KMS-11 (cell line): ENCODE measurements around the gene ACD.

ENCODE experiments used
- H2AFZ ChIP-seq: fragments of 200-600 bp; sonication (generic); 2 replicates; pipeline ENCODE4 v1.6.1; 2016; ENCODE audit warnings: antibody characterized with exemption, mixed run types, low read depth
- H3K27ac ChIP-seq: fragments of 200-600 bp; sonication (generic); 2 replicates; pipeline ENCODE4 v1.6.1; 2016; ENCODE audit warnings: mild to moderate bottlenecking, mixed run types
- H3K27me3 ChIP-seq: fragments of 200-600 bp; sonication (generic); 2 replicates; pipeline ENCODE4 v1.6.1; 2017; ENCODE audit warnings: mild to moderate bottlenecking, low read depth, mixed run types, moderate library complexity; ENCODE audit not compliant: insufficient read depth
- H3K36me3 ChIP-seq: fragments of 200-600 bp; sonication (generic); 2 replicates; pipeline ENCODE4 v1.6.1; 2017; ENCODE audit warnings: mild to moderate bottlenecking, mixed run types; ENCODE audit not compliant: insufficient read depth
- H3K4me1 ChIP-seq: fragments of 200-600 bp; sonication (generic); 2 replicates; pipeline ENCODE4 v1.6.1; 2016; ENCODE audit warnings: mild to moderate bottlenecking, low read depth, mixed run types; ENCODE audit not compliant: poor library complexity, severe bottlenecking
- H3K4me2 ChIP-seq: fragments of 200-600 bp; sonication (generic); 2 replicates; pipeline ENCODE4 v1.7.0; 2016; ENCODE audit warnings: mild to moderate bottlenecking, mixed run types
- H3K4me3 ChIP-seq: fragments of 200-600 bp; sonication (generic); IDR thresholded peaks from 2 replicates; pipeline ENCODE4 v1.6.1; 2017; ENCODE audit warnings: low read depth, low read length, mixed read lengths; ENCODE audit not compliant: insufficient read depth
- H3K79me2 ChIP-seq: fragments of 200-600 bp; sonication (generic); 2 replicates; pipeline ENCODE4 v1.6.1; 2016; ENCODE audit warnings: low read depth, mixed run types; ENCODE audit not compliant: insufficient read depth
- H3K9ac ChIP-seq: fragments of 200-600 bp; sonication (generic); 2 replicates; pipeline ENCODE4 v1.6.1; 2016; ENCODE audit warnings: mild to moderate bottlenecking, mixed run types
- H4K20me1 ChIP-seq: fragments of 200-600 bp; sonication (generic); 2 replicates; pipeline ENCODE4 v1.6.1; 2016; ENCODE audit warnings: mild to moderate bottlenecking, mixed run types; ENCODE audit not compliant: insufficient read depth
- TF ChIP-seq, protein P1 (sequence below): fragments of 200-600 bp; sonication (generic); conservative IDR thresholded peaks from 2 replicates; pipeline ENCODE4 v1.6.1; 2017; ENCODE audit warnings: low read depth, mild to moderate bottlenecking, antibody characterized with exemption, low read length, moderate library complexity, mixed read lengths

ACD gene

DNA sequence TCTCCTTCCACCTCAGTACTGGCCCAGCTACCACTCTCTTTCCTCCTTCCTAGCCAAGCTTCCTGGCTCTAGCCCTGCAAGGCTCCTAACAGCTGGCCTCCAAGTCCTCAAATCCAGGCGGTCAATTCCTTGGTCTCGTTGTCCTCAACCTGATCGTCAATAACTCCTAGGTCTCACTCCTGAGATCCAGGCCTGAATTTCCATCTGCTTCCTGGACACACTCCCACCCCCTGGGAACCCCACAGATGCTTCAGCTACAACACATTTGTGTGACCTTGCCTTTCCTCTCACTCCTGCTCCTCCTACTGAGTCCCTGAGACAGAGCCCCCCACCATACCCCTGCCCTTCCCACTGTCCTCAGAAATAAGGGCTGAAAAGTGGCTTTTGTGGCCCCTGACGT is 4.2 kb upstream of the ACD start:
- Histone ChIP-seq H3K4me2 (no peak overlapping the region), H3K79me2 (no peaks in the 10 kb centered on the region; the same call in 1 of the 2 replicates), H3K27ac (no peak overlapping the region), H3K4me1 (peaks cover 30% of the 10 kb centered on the region), H3K4me3 (no peak overlapping the region), H3K36me3 (no peaks in the 10 kb centered on the region), H3K9ac (no peak overlapping the region), H2AFZ (no peak overlapping the region), H3K27me3 (no peaks in the 10 kb centered on the region), H4K20me1 (no peaks in the 10 kb centered on the region)
- TF ChIP-seq, protein P1, sequence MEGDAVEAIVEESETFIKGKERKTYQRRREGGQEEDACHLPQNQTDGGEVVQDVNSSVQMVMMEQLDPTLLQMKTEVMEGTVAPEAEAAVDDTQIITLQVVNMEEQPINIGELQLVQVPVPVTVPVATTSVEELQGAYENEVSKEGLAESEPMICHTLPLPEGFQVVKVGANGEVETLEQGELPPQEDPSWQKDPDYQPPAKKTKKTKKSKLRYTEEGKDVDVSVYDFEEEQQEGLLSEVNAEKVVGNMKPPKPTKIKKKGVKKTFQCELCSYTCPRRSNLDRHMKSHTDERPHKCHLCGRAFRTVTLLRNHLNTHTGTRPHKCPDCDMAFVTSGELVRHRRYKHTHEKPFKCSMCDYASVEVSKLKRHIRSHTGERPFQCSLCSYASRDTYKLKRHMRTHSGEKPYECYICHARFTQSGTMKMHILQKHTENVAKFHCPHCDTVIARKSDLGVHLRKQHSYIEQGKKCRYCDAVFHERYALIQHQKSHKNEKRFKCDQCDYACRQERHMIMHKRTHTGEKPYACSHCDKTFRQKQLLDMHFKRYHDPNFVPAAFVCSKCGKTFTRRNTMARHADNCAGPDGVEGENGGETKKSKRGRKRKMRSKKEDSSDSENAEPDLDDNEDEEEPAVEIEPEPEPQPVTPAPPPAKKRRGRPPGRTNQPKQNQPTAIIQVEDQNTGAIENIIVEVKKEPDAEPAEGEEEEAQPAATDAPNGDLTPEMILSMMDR: no peak

DNA sequence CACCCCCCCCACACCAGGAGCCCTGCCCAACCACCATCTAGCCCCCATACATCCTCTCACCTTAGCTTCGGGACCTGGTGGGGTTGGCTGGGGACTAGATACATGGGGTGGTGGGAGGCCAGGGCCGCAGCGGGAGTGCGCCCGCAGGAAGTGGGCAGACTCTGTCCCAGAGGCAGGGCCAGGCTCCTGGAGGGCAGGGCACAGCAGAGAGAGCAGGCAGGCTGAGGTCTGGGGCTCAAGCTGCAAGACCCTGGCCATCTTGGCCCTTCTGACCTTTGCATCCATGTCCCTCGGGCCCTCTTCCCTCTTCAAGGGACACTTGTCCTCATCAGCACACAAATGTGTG is 3.8 kb upstream of the ACD start:
- Histone ChIP-seq H4K20me1 (no peaks in the 10 kb centered on the region), H3K4me3 (no peak overlapping the region), H3K27me3 (no peaks in the 10 kb centered on the region), H3K4me2 (no peak overlapping the region), H3K36me3 (no peaks in the 10 kb centered on the region), H3K4me1 (peaks cover 31% of the 10 kb centered on the region), H3K27ac (no peak overlapping the region), H3K79me2 (no peaks in the 10 kb centered on the region; the same call in 1 of the 2 replicates), H3K9ac (no peak overlapping the region), H2AFZ (no peak overlapping the region)
- TF ChIP-seq, protein P1: no peak

DNA sequence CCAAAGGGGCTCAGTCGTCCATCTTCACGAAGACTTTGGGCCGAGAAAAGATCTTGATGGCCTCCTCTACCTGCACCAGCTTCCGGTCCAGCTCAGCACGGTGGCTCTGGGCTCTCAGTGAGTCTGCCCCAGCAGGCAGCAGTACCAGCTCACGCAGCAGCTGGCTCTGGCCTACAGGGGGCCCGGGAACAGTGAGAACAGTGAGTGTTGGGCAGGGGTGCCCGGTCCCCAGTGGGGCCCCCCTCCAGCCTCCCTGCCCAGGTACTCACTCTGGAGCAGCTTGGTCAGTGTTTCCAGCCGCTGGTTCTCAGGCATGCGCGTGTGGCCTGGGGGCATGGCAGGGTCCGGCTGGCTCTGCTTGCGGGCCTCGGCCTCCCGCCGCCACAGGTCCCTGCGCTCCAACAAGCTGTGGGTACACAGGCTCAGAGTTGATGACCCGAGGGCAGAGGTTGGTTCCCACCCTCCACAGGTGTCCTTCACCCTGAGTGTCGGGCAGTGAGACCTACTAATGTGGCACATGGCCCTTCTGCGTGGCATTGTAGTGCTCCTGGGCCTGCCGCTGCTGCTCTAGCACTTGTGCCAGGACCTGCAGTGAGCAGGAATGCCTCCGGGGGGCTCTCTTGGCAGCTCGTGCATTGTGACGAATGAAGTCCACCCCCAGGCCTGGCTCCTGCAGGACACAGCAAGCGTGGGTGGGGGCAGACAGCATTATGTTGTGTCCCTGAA is 3.3 kb upstream of the ACD start:
- H3K27ac ChIP-seq: no peak overlapping the region
- H3K27me3 ChIP-seq: no peaks in the 10 kb centered on the region
- H3K4me3 ChIP-seq: no peak overlapping the region
- H3K9ac ChIP-seq: no peak overlapping the region
- H3K4me2 ChIP-seq: no peak overlapping the region
- no peaks in the 10 kb centered on the region; the same call in 1 of the 2 replicates for H3K79me2 ChIP-seq
- peaks cover 30% of the 10 kb centered on the region for H3K4me1 ChIP-seq
- no peaks in the 10 kb centered on the region for H4K20me1 ChIP-seq
- H3K36me3 ChIP-seq: no peaks in the 10 kb centered on the region
- no peak overlapping the region for H2AFZ ChIP-seq
- TF ChIP-seq, protein P1: peak; percentile 59; the same call in 1 of the 2 replicates

DNA sequence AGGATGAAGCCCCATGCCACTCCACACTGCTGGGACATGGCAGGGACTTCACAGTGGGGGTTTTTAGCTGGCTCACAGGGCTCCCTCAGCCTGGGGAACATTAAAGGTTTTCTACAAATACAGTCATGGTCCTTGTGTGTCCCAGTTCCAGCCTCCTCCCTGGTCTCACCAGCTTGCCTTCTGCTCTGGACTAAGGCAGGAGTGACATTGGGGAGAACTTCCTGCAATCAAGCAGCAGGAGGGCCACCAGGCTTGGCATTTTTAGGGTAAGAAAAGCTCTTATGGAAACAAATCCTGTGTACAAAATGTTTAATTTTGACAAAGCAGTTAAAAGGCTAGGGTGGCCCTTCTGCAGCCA is 2.6 kb upstream of the ACD start:
- H3K36me3 ChIP-seq: no peaks in the 10 kb centered on the region
- no peaks in the 10 kb centered on the region; the same call in 1 of the 2 replicates for H3K79me2 ChIP-seq
- no peaks in the 10 kb centered on the region for H4K20me1 ChIP-seq
- no peaks in the 10 kb centered on the region for H3K27me3 ChIP-seq
- peaks cover 25% of the 10 kb centered on the region for H3K4me1 ChIP-seq
- H3K9ac ChIP-seq: no peak overlapping the region
- H3K4me3 ChIP-seq: no peak overlapping the region
- no peak overlapping the region for H3K4me2 ChIP-seq
- TF ChIP-seq, protein P1: no peak
- no peak overlapping the region for H3K27ac ChIP-seq
- no peak overlapping the region for H2AFZ ChIP-seq
